Ascending aorta (tissue), 2 donors: ENCODE measurements around the gene FRMD4A. TPM values are rescaled to one million over a fixed set of nuclear protein-coding genes. Genes with fewer than 3 reads are reported as not detected.

Experiments
- DNase-seq, 2 donors: peaks; one replicate each; pipeline ENCODE4 v3.0.0-alpha.2; 2019; ENCODE audit warnings: low spot score in 2 of 2
- H3K27ac ChIP-seq, 2 donors: fragments of 200-600 bp; sonication (generic); one replicate each; pipeline ENCODE4 v1.5.1; 2016 to 2017; ENCODE audit warnings: mild to moderate bottlenecking in 1 of 2
- H3K27me3 ChIP-seq: fragments of 200-600 bp; sonication (generic); one replicate; pipeline ENCODE4 v1.5.1; 2017
- H3K36me3 ChIP-seq, 2 donors: fragments of 200-600 bp; sonication (generic); one replicate each; pipeline ENCODE4 v1.5.1; 2016
- H3K4me1 ChIP-seq, 2 donors: fragments of 200-600 bp; sonication (generic); one replicate each; pipeline ENCODE4 v1.5.1; 2016 to 2017; ENCODE audit warnings: mild to moderate bottlenecking in 1 of 2
- H3K4me3 ChIP-seq, 2 donors: fragments of 200-600 bp; sonication (generic); one replicate each; pipeline ENCODE4 v1.5.1; 2016 to 2017; ENCODE audit warnings: mild to moderate bottlenecking in 1 of 2
- H3K9me3 ChIP-seq, 2 donors: fragments of 200-600 bp; sonication (generic); one replicate each; pipeline ENCODE4 v1.5.1; 2016
- intact Hi-C: fragments of 100-400 bp; cut with DNase I; formaldehyde crosslinking; loops from one replicate; pipeline ENCODE4 v1.15.1; 2023
- total RNA-seq: library from RNA; depleted of rRNA; stranded (reverse); fragments of >200 nt; gene quantifications from one replicate; pipeline ENCODE4 v1.1.0, GENCODE V29; 2016
- TF ChIP-seq, protein P1 (sequence below), 3 experiments: fragments of 200-600 bp in 2 of 3; fragments of 450-650 bp in 1 of 3; sonication (generic) in 2 of 3; IDR thresholded peaks; one replicate each; pipeline ENCODE4 v1.5.1; 2016 to 2019; ENCODE audit warnings: antibody characterized with exemption in 3 of 3, mild to moderate bottlenecking in 1 of 3, moderate library complexity in 1 of 3

Gene FRMD4A
- total RNA-seq, 1 donor from 2014 or later, result 108 TPM

DNA sequence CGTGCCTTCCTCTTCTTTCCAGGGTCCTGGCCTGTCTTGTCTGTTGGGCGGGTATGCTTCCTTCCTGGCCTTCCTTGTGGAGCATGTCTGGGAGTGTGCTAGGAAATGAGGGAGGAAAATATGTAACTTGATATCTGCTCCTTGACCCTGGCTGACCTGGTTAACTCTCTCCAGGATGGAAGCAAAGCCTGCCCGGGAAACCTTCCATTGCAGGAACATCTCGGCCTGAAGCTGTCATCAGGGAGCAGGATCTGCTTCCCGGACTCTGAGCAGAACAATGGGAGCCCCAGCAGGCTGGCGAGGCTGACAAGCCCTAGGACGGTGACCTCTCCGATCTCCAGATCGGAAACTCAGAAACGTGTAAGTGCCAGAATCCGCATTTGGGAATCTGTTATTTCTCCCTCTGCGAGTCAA lies 340.3 kb downstream of the FRMD4A start:
- H3K27me3 ChIP-seq, result no peaks in the 10 kb centered on the region
- no peaks in the 10 kb centered on the region for H3K36me3 ChIP-seq
- peak overlapping the region; percentile 48 to 70 for H3K27ac ChIP-seq
- H3K9me3 ChIP-seq, result no peaks in the 10 kb centered on the region
- TF ChIP-seq, protein P1, sequence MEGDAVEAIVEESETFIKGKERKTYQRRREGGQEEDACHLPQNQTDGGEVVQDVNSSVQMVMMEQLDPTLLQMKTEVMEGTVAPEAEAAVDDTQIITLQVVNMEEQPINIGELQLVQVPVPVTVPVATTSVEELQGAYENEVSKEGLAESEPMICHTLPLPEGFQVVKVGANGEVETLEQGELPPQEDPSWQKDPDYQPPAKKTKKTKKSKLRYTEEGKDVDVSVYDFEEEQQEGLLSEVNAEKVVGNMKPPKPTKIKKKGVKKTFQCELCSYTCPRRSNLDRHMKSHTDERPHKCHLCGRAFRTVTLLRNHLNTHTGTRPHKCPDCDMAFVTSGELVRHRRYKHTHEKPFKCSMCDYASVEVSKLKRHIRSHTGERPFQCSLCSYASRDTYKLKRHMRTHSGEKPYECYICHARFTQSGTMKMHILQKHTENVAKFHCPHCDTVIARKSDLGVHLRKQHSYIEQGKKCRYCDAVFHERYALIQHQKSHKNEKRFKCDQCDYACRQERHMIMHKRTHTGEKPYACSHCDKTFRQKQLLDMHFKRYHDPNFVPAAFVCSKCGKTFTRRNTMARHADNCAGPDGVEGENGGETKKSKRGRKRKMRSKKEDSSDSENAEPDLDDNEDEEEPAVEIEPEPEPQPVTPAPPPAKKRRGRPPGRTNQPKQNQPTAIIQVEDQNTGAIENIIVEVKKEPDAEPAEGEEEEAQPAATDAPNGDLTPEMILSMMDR (IDR thresholded peaks at IDR 0.05), result no peak
- no peaks in the 10 kb centered on the region for H3K4me1 ChIP-seq
- H3K4me3 ChIP-seq, result peak overlapping the region in 1 of 2 donors; percentile 49
- DNase-seq, result peak in 1 of 2 donors; percentile 73
- intact Hi-C loops, result no loop called here

DNA sequence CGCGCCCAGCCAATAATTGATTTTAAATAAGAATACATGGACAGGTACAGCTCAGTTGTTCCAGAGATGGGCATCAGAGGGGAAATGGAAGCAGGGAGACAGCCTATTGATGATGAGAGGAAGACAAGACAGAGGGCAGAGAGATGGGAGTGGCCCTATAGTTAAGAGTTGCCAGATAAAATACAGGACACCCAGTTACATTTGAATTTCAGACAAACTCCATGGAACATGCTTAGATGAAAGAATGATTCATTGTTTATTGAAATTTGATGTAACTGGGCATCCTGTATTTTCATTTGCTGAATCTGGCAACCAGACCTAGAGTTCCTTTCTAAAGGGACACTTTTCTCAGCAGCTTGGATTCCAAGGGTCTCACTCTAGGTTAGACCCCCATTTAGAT lies 341.1 kb downstream of the FRMD4A start:
- H3K4me1 ChIP-seq, result no peaks in the 10 kb centered on the region

DNA sequence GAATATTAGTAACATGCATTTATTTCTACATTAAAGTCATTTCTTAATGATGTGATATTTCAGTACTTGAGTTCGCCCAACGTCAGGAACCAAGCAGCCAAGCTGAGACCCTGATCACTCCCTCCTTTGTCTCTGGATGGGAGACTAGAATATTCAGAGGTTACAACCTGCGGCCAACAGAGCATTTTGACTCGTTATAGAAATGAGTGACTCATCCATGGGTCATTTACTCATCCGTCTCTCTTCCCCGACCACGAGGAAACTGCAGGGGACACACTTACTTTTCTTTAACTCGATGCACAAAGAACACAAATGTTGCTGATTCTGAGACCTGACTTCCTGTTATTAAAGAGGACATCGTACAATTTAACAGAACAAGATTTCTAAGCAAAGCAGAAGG lies 343.3 kb downstream of the FRMD4A start:
- Histone ChIP-seq H3K4me3 (no peak overlapping the region), H3K9me3 (no peaks in the 10 kb centered on the region), H3K36me3 (no peaks in the 10 kb centered on the region), H3K27ac (peak overlapping the region in 1 of 2 donors; percentile 15), H3K4me1 (no peaks in the 10 kb centered on the region), H3K27me3 (no peaks in the 10 kb centered on the region)
- DNase-seq, result peak in 1 of 2 donors; percentile 61
- TF ChIP-seq, protein P1 (IDR thresholded peaks at IDR 0.05), result no peak
- intact Hi-C loops, result no loop called here

More for the DNA sequence above, 341.1 kb downstream of the FRMD4A start:
- intact Hi-C loops, result no loop called here
- Histone ChIP-seq H3K27me3 (no peaks in the 10 kb centered on the region), H3K27ac (peak overlapping the region; percentile 48 to 70), H3K4me3 (no peak overlapping the region), H3K9me3 (no peaks in the 10 kb centered on the region), H3K36me3 (no peaks in the 10 kb centered on the region)
- no peak for DNase-seq
- TF ChIP-seq, protein P1 (IDR thresholded peaks at IDR 0.05), result no peak

DNA sequence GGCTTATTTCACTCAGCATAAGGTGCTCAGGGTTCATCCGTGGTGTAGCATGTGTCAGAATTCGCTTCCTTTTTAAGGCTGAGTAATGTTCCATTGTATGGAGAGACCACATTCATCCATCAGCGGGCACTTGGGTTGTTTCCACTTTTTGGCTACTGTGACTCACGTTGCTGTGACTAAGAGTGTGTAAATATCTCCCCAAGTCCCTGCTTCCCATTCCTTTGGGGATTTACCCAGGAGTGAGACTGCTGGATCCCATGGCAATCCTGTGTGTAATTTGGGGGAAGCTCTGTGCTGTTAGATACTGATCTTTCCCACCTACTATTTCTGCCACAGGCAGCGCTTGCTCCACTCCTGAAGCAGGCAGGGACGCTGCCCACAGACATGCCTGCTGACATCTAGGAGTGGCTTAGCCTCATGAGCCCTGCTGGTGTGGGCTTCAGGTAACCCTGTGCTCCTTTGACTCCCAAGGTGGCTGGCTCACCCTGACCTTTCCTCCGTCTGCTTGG lies 346.0 kb downstream of the FRMD4A start:
- intact Hi-C loops, result no loop called here
- H3K4me3 ChIP-seq, result no peak overlapping the region
- H3K27ac ChIP-seq, result no peak overlapping the region
- H3K9me3 ChIP-seq, result no peaks in the 10 kb centered on the region
- DNase-seq, result peak in 1 of 2 donors; percentile 65
- TF ChIP-seq, protein P1 (IDR thresholded peaks at IDR 0.05), result no peak
- no peaks in the 10 kb centered on the region for H3K36me3 ChIP-seq
- no peaks in the 10 kb centered on the region for H3K4me1 ChIP-seq
- H3K27me3 ChIP-seq, result no peaks in the 10 kb centered on the region

DNA sequence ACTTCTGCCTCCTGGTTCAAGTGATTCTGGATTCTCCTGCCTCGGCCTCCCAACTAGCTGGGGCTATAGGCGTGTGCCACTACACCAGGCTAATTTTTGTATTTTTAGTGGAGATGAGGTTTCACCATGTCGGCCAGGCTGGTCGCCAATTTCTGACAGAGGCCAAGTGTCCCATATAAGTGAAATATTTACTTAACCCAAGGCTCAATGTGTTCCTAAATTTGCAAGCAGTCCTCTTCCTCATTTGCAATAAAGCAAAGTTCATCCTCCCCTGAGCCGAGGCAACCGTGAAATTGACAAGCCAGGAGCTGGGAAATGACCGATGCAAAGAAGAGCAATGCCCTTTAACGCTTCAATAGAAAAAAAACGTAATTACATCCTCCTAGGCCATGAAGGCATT lies 347.7 kb downstream of the FRMD4A start:
- no peaks in the 10 kb centered on the region for H3K36me3 ChIP-seq
- H3K27ac ChIP-seq, result no peak overlapping the region
- DNase-seq, result peak in 1 of 2 donors; percentile 38
- intact Hi-C loops, result no loop called here
- H3K9me3 ChIP-seq, result no peaks in the 10 kb centered on the region
- peaks cover 0 to 8% of the 10 kb centered on the region in 2 donors for H3K4me1 ChIP-seq
- H3K27me3 ChIP-seq, result no peaks in the 10 kb centered on the region
- TF ChIP-seq, protein P1 (IDR thresholded peaks at IDR 0.05), result no peak
- H3K4me3 ChIP-seq, result no peak overlapping the region
